ENCODE measurements around the gene KIF6.

Gene KIF6

GRCh38 chr6:39465539-39465938 is 259.7 kb downstream of the KIF6 start:
- no peak overlapping the region for H3K9ac ChIP-seq

GRCh38 chr6:39464067-39464466 is 261.1 kb downstream of the KIF6 start:
- no peaks in the 10 kb centered on the region for H3K36me3 ChIP-seq (ENCODE audit: control insufficient read depth, insufficient read depth, low read length)

More at GRCh38 chr6:39465539-39465938, 259.7 kb downstream of the KIF6 start:
- no peak for TF ChIP-seq CTCF (IDR thresholded peaks at IDR 0.05)
- Histone ChIP-seq H3K4me1 (no peaks in the 10 kb centered on the region), H3K79me2 (no peaks in the 10 kb centered on the region), H3K4me2 (ENCODE audit: low read length) (no peak overlapping the region), H3K4me3 (ENCODE audit: low read depth, low read length) (no peak overlapping the region), H2AFZ (no peak overlapping the region), H3K27me3 (ENCODE audit: control insufficient read depth, insufficient read depth, low read length) (no peaks in the 10 kb centered on the region), H3K27ac (no peak overlapping the region), H3K9me3 (ENCODE audit: control insufficient read depth, low read length) (no peaks in the 10 kb centered on the region), H3K36me3 (ENCODE audit: control insufficient read depth, insufficient read depth, low read length) (no peaks in the 10 kb centered on the region)

GRCh38 chr6:39453956-39454524 is 271.2 kb downstream of the KIF6 start:
- Histone ChIP-seq H3K9ac (no peak overlapping the region), H3K4me2 (ENCODE audit: low read length) (no peak overlapping the region), H3K27me3 (ENCODE audit: control insufficient read depth, insufficient read depth, low read length) (no peaks in the 10 kb centered on the region), H3K36me3 (ENCODE audit: control insufficient read depth, insufficient read depth, low read length) (no peaks in the 10 kb centered on the region), H2AFZ (no peak overlapping the region), H3K4me3 (ENCODE audit: low read depth, low read length) (no peak overlapping the region), H3K79me2 (no peaks in the 10 kb centered on the region), H3K9me3 (ENCODE audit: control insufficient read depth, low read length) (no peaks in the 10 kb centered on the region), H3K4me1 (no peaks in the 10 kb centered on the region), H3K27ac (no peak overlapping the region)
- TF ChIP-seq CTCF (IDR thresholded peaks at IDR 0.05) = no peak

More at GRCh38 chr6:39464067-39464466, 261.1 kb downstream of the KIF6 start:
- Histone ChIP-seq H3K4me1 (no peaks in the 10 kb centered on the region), H3K27ac (no peak overlapping the region), H3K79me2 (no peaks in the 10 kb centered on the region), H3K9ac (no peak overlapping the region), H2AFZ (no peak overlapping the region), H3K27me3 (ENCODE audit: control insufficient read depth, insufficient read depth, low read length) (no peaks in the 10 kb centered on the region), H3K4me3 (ENCODE audit: low read depth, low read length) (no peak overlapping the region), H3K9me3 (ENCODE audit: control insufficient read depth, low read length) (no peaks in the 10 kb centered on the region), H3K4me2 (ENCODE audit: low read length) (no peak overlapping the region)
- TF ChIP-seq CTCF (IDR thresholded peaks at IDR 0.05) = no peak

GRCh38 chr6:39453241-39453640 is 272.0 kb downstream of the KIF6 start:
- H2AFZ ChIP-seq = no peak overlapping the region
- no peaks in the 10 kb centered on the region for H3K9me3 ChIP-seq (ENCODE audit: control insufficient read depth, low read length)
- H3K9ac ChIP-seq = no peak overlapping the region
- H3K4me3 ChIP-seq (ENCODE audit: low read depth, low read length) = no peak overlapping the region
- H3K79me2 ChIP-seq = no peaks in the 10 kb centered on the region
- H3K4me2 ChIP-seq (ENCODE audit: low read length) = no peak overlapping the region
- no peaks in the 10 kb centered on the region for H3K4me1 ChIP-seq
- TF ChIP-seq CTCF (IDR thresholded peaks at IDR 0.05) = no peak
- H3K27me3 ChIP-seq (ENCODE audit: control insufficient read depth, insufficient read depth, low read length) = no peaks in the 10 kb centered on the region
- H3K27ac ChIP-seq = no peak overlapping the region
- no peaks in the 10 kb centered on the region for H3K36me3 ChIP-seq (ENCODE audit: control insufficient read depth, insufficient read depth, low read length)
